Upper lobe of left lung (tissue), 4 donors: ENCODE measurements around the gene CORO7.

Experiments
- CTCF ChIP-seq, 6 experiments: fragments of 450-650 bp in 4 of 6; fragments of 200-600 bp in 2 of 6; sonication (generic) in 2 of 6; IDR thresholded peaks; one replicate each; pipeline ENCODE4 v1.5.1; 2016 to 2019; ENCODE audit warnings: antibody characterized with exemption in 6 of 6
- EP300 ChIP-seq, 4 donors: sonication (generic); formaldehyde crosslinking; IDR thresholded peaks; one replicate each; pipeline ENCODE4 v1.5.1; 2017; ENCODE audit warnings: antibody characterized with exemption in 4 of 4, control low read depth in 2 of 4
- POLR2A ChIP-seq, 4 donors: fragments of 450-650 bp; IDR thresholded peaks; one replicate each; pipeline ENCODE4 v1.5.1; 2016 to 2017; ENCODE audit warnings: antibody characterized with exemption in 4 of 4, mild to moderate bottlenecking in 2 of 4
- POLR2AphosphoS5 ChIP-seq, 2 donors: sonication (generic); formaldehyde crosslinking; IDR thresholded peaks; one replicate each; pipeline ENCODE4 v1.5.1; 2017; ENCODE audit warnings: antibody characterized with exemption in 2 of 2

GRCh38 chr16:4339455-4339854 is 76.9 kb downstream of the CORO7 start:
- TF ChIP-seq CTCF (IDR thresholded peaks at IDR 0.05) (no peak), POLR2AphosphoS5 (IDR thresholded peaks at IDR 0.05) (no peak), POLR2A (IDR thresholded peaks at IDR 0.05) (no peak), EP300 (IDR thresholded peaks at IDR 0.05) (no peak)
